ENCODE data around the gene ZNF423. TPM values are rescaled to one million over a fixed set of nuclear protein-coding genes. Genes with fewer than 3 reads are reported as not detected.
"Not testable (repeated sequence)": the region's sequence is repeated elsewhere in the genome, so short reads cannot be mapped to it uniquely, and the experiment has no call there.

The ZNF423 gene
- total RNA-seq, 1 donor from 2014 or later = 11.9 TPM

- peaks cover 8% of the 10 kb centered on the region for H3K27me3 ChIP-seq
- H3K36me3 ChIP-seq = no peaks in the 10 kb centered on the region
- peaks cover 6% of the 10 kb centered on the region for H3K4me1 ChIP-seq
- DNase-seq = no peak
- H3K9me3 ChIP-seq = no peaks in the 10 kb centered on the region
- TF ChIP-seq CTCF (IDR thresholded peaks at IDR 0.05) = no peak
- peak overlapping the region; percentile 37 for H3K4me3 ChIP-seq
- intact Hi-C loops (cut with DNase I) = no loop called here
- ATAC-seq = no peak
- no peak overlapping the region for H3K27ac ChIP-seq
Observed at GRCh38 chr16:49875806-49876715, 20.1 kb upstream of the ZNF423 start.

- Histone ChIP-seq H3K4me3 (no peak overlapping the region), H3K27me3 (no peaks in the 10 kb centered on the region), H3K9me3 (no peaks in the 10 kb centered on the region), H3K36me3 (no peaks in the 10 kb centered on the region), H3K27ac (no peak overlapping the region), H3K4me1 (peaks cover 6% of the 10 kb centered on the region)
- intact Hi-C loops (cut with DNase I) = no loop called here
- no peak for TF ChIP-seq CTCF (IDR thresholded peaks at IDR 0.05)
- no peak for ATAC-seq
- DNase-seq = no peak
Observed at GRCh38 chr16:49874613-49875237, 18.8 kb upstream of the ZNF423 start.

- ATAC-seq; DNase-seq; H3K27me3 ChIP-seq; H3K4me1 ChIP-seq; H3K9me3 ChIP-seq; intact Hi-C loops (cut with DNase I); H3K27ac ChIP-seq; H3K36me3 ChIP-seq; H3K4me3 ChIP-seq: not testable (repeated sequence)
Observed at GRCh38 chr16:49871824-49872223, 15.9 kb upstream of the ZNF423 start.

- no peak for DNase-seq
- TF ChIP-seq CTCF (IDR thresholded peaks at IDR 0.05) = no peak
- no peak for ATAC-seq
- Histone ChIP-seq H3K27ac (no peak overlapping the region), H3K27me3 (no peaks in the 10 kb centered on the region), H3K36me3 (no peaks in the 10 kb centered on the region), H3K4me1 (no peaks in the 10 kb centered on the region), H3K9me3 (no peaks in the 10 kb centered on the region), H3K4me3 (no peak overlapping the region)
- intact Hi-C loops (cut with DNase I) = no loop called here
Observed at GRCh38 chr16:49869731-49870130, 13.8 kb upstream of the ZNF423 start.

GRCh38 chr16:49867796-49868668, 12.1 kb upstream of the ZNF423 start:
- TF ChIP-seq CTCF (IDR thresholded peaks at IDR 0.05) = no peak
- H3K36me3 ChIP-seq = no peaks in the 10 kb centered on the region
- H3K27me3 ChIP-seq = no peaks in the 10 kb centered on the region
- no peak for DNase-seq
- H3K4me1 ChIP-seq = no peaks in the 10 kb centered on the region
- intact Hi-C loops (cut with DNase I) = no loop called here
- no peaks in the 10 kb centered on the region for H3K9me3 ChIP-seq
- no peak overlapping the region for H3K4me3 ChIP-seq
- H3K27ac ChIP-seq = no peak overlapping the region
- ATAC-seq = peak; percentile 24
